RPMI7951 (cell line): ENCODE data around the gene NEIL3. TPM values are rescaled to one million over a fixed set of nuclear protein-coding genes. Genes with fewer than 3 reads are reported as not detected.

Experiments used
- DNase-seq: peaks from one replicate; pipeline ENCODE4 v3.0.0-alpha.2; 2012; ENCODE audit warnings: low read depth
- total RNA-seq: library from RNA; depleted of rRNA; stranded (reverse); fragments of >200 nt; shearing (Covaris generic); gene quantifications from 2 replicates; pipeline ENCODE4 v1.2.3, GENCODE V29; 2014; rRNA removed

The NEIL3 gene
- total RNA-seq, 1 experiment from 2014 or later: 17.3 TPM

- no peak for DNase-seq
Measured at GRCh38 chr4:177411996-177412395, 102.3 kb downstream of the NEIL3 start.

Other genes starting within 250 kb of the NEIL3 start
- gene AGA, start 132.6 kb downstream of the NEIL3 start, total RNA-seq: 32.8 and 38.8 TPM in 2 replicates